Kidney tubule cell (primary cell): Measurements from ENCODE around the gene HBEGF.

Experiments
- DNase-seq: peaks from one replicate; pipeline ENCODE4 v3.0.0-alpha.2; 2018; ENCODE audit warnings: low spot score

HBEGF gene

DNA sequence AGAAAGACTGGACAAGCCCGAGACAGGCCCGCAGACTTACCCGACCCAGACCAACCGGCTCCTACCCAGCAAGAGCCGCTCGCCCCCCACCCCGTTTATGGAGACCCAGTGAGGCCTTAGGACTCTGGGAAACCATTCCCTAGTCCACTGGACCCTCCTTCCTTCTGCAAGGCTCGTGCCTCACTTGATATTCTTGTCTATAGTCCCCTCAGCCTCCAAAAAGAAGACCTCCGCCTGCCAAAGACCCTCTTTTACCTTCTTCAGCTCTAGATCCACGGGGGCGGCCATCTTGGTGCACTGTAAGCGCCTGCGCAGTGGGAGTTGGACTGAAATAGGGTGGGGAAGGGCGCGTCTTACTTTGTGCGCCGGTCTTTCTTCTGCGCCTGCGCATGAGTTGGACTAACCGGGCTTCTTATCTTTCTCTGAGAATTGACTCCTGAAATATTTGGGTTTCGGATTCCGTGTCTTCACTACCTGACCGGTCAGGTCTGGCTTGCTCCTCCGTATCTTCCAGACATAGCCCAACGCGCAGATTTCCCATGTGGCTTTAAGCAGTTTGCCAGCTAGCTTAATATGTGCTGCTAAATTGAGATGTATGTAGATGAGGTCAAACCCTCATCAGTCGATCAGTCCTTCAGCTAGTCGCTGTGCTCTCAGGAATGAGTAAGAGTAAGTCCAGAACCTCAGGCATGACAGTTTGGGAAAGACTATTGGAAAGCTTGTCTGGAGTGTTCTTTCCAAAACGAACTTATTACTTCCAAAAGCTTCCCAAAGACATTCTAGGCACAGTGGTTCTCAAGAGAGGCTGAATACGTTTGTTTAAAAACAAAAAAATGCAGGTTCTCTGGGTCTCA is 43.4 kb downstream of the HBEGF start, which contains the start of gene PFDN1:
PFDN1 (minus strand) TSS at position 316 of the 854 bp plus-strand sequence; CDS start at position 288, 28 bp downstream.
- peak; percentile 97 for DNase-seq

DNA sequence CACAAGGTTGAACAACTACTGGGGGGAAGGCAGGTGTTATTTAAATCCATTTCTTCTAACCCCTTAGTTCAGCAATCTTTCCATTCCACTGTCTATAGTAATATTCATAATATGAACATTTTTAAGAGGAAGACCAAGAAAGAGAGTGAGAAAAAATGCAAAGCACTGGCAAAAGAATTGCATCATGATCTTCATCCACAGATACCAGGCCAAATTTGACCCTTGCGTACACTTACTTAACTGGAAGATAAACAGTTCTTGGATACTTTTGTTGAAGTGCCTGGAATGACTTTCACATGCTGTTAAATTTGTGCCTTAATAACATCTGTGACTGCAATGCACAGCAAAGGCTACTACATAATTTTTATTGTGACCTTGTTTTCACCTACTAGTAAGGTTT is 45.3 kb downstream of the HBEGF start:
- no peak for DNase-seq

DNA sequence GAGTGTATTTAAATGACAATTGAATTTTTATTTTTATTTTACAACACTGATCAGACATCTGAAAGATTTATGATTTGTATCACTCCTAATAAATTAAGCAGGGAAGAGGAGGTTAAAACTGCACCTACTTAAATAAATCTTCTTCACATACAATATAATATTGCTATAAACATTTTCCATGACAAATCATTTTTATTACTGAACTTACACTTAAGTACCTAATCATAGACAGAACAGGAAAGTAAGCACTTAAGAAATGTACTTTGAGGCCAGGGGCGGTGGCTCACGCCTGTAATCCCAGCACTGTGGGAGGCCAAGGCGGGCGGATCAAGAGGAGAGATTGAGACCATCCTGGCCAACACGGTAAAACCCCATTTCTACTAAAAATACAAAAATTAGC is 47.3 kb downstream of the HBEGF start:
- no peak for DNase-seq

DNA sequence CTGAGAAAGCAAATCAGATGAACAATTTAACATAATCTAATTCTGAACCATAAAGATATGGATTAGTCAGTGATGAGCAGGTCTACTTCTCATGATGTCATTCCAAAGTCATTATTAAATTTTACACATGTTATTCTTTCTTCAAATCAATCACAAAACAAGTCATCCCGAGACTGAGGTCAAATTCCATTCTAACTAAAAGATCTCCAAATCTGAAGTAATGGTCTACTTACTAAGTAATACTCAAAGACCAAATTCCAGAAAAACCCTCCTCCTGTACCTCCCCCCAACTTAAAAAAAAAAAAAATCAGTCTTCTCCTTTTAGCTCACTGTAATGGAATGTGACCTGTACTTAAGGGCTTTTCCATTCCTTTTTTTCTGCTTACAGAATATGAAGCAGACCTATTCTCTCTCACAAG is 48.2 kb downstream of the HBEGF start:
- peak; percentile 97 for DNase-seq

DNA sequence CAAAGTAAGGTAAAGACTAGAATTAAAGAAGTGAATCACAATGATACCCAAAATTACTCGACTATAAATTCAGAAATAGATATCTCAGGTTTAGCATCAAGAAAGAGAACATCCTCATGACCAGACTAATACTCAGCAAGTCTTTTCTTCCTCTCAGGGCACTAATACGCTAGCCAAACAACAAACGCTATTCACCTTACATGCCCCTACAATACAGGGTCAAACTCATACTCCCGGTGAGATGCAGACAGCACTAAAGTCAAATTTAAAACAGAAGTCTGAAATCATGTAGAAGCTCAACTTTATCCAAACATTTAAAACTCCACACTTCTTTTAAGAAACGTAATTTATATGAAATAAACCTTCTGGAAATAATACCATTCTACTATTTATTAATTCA is 49.1 kb downstream of the HBEGF start:
- DNase-seq = no peak

- no peak for DNase-seq
Observed at GRCh38 chr5:140296289-140296688, 50.1 kb downstream of the HBEGF start.

- DNase-seq = peak; percentile 97
Observed at GRCh38 chr5:140295414-140295813, 51.0 kb downstream of the HBEGF start.

GRCh38 chr5:140294753-140295152 is 51.6 kb downstream of the HBEGF start:
- DNase-seq = no peak

- no peak for DNase-seq
Observed at GRCh38 chr5:140293849-140294100, 52.6 kb downstream of the HBEGF start.

- no peak for DNase-seq
Observed at GRCh38 chr5:140293091-140293848, 53.1 kb downstream of the HBEGF start.

DNA sequence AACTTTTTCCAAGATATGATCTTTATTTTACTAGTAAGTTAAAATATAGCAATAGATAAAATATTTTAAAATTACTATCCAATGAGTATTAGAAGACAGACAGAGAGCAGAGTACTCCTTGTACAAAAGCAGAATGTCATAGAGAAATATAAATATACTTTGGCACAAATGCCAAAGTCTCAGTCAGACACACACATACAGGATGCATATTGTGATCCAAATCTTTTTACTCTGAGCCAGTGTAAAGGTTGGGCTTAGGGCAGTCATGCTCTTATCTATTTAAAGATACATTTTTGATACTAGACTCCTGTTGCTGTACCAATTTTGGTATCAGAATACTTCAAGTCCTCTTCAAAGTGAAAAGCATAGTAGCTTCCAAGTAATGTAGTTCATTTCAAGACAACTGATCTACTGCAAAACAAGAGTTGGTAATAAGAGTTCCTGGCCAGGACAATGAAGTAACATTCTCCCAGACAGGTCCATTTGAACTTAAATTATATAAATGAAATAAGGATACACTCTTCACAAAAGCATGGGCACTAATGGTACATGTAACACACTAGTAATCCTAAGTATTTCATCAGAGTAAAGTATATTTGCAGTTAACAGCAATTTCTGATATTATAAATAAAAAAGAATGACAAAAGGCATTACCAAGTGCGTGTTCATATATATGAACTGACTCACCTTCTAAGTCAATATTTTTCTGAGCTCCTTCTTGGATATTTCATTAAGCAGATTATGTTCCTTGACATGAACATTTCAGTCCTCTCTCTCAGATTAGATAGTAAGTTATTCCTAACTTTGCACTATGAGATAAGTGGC is 54.0 kb downstream of the HBEGF start:
- no peak for DNase-seq

DNA sequence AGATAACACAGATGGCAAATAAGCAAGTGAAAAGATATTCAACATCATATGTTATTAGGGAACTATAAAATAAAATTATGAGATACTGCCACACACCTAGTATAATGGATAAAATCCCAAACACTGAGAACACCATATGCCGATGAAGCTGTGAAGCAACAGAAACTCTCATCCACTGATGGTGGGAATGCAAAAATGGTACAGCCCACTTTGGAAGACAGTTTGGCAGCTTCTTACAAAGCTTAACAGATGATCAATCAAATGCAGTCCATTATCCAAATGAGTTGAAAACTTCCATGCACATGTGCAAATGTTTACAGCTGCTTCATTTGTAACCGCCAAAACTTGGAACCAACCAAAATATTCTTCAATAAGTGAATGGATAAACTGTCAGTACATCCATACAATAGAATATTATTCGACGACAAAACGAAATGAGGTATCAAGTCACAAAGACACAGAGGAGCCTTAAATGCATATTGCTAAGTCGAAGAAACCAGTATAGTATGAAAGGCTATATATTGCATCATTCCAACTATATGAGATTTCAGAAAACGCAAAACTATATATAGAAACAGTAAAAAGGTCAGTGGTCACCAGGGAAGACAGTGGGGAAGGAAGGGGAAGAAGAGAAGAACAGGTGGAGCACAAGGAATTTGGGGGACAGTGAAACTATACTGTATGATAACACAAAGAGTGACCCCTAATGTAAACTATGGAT is 58.4 kb downstream of the HBEGF start:
- no peak for DNase-seq

DNA sequence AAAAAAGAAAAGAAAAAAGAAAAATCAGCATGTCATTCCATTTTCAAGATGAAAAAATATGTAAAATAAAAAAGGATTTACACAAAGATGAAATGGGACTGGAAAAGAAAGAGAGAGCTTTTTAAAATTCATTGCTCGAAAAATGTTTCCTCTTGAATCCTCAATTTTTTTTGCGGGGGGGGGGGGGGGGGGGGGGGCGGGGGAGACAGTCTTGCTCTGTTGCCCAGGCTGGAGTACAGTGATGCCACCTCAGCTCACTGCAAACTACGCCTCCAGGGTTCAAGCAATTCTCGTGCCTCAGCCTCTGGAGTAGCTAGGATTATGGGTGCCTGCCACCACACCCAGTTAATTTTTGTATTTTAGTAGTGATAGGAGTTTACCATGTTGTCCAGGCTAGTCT is 60.0 kb downstream of the HBEGF start:
- no peak for DNase-seq

GRCh38 chr5:140284013-140284412 is 62.4 kb downstream of the HBEGF start:
- no peak for DNase-seq
